HL-60/S4 treated with retinoic acid at 250 ng/mL for 4 days and 3 days (cell line): Measurements from ENCODE around the gene TSPAN32.
"Not testable (repeated sequence)": the region's sequence is repeated elsewhere in the genome, so short reads cannot be mapped to it uniquely, and the experiment has no call there.

Source experiments
- in situ Hi-C: fragments of 300-500 bp; cut with MboI; formaldehyde crosslinking; loops from 2 replicates; pipeline ENCODE4 v1.7.0; 2022; ENCODE audit warnings: low sequenced_read_pairs

The TSPAN32 gene

DNA sequence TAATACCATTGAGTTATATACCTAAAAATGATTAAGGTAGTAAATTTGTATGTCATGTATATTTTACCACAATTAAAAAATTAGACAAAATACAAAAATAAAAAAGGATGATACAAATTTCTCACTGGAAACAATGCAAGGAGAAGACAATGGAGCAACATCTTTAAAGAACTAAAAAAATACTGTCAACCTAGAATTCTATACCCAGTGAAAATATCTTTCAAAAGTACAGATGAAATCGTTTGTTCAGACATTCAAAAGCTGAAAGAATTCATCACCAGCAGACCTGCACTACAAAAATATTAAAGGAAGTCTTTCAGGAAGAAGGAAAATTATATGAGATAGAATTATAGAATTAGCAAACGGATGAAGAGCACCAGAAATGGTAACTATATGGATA, 21.6 kb upstream of the TSPAN32 start:
- in situ Hi-C loops: no loop called here

DNA sequence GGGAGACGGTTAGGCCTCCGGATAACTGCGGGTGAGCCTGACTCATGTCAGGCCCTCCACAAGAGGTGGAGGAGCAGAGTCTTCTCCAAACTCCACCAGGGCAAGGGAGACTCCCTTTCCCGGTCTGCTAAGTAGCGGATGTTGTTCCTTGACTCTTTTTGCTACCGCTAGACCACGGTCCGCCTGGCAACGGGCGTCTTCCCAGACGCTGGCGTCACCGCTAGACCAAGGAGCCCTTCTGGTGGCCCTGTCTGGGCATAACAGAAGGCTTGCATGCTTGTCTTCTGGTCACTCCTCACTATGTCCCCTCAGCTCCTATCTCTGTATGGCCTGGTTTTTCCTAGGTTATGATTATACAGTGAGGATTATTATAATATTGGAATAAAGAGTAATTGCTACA, 15.5 kb upstream of the TSPAN32 start:
- in situ Hi-C loops: not testable (repeated sequence)

DNA sequence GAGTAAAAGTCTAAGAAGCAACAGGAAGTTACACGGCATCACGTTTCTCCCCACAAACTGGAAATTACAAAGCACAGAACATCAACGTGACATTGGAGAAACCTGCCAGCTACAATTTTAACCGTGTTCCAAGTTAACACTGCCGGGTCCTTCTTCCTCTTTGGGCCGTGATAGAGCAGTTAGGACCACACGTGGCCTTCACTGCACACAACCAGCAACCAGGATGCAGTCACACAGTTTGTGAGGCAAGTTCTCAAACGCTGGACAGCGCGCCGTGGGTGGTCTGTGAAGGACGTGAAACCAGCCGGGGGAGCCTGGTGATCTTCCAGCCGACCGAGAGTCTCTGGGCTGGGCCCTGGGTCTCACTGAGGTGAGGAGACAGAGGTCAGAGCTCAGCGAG, 14.7 kb upstream of the TSPAN32 start:
- in situ Hi-C loops: no loop called here

DNA sequence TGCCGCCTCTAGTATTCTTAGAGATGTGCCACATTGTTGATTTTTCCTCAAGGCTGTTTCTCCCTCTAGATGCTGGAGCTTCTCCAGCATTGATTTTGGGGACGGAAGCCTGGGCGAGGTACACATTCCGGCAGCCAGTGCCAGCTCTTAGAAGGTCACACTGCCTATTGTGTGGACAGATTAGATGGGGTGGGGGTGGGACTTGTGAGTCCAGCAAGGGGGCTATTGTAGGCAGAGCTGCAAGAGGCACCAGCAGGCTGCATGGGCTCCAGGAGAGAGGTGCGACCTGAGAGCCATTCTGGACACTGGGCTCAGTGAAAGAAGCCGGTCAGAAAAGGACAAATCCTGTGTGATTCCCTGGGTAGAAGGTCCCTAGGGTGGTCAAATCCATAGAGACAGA, 12.5 kb upstream of the TSPAN32 start:
- in situ Hi-C loops: no loop called here

DNA sequence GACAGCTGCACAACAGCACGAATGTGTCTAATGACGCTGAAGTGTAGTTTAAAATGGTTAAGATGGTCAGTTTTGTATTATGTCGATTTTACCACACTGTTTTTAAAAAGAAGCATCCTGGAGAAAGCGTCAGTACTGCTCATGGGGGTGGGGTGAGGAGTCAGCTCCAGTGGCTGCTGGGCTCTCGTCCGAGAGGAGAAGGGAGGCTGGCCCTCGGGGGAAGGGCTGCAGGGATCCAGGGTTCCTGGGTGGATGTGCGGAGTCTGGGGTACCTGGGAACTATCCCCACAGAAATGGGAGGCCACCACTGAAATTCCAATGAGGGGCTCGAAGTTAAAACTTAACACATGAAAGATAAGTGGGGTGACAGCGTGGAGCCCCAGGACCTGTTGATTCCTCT, 12.0 kb upstream of the TSPAN32 start:
- in situ Hi-C loops: no loop called here

DNA sequence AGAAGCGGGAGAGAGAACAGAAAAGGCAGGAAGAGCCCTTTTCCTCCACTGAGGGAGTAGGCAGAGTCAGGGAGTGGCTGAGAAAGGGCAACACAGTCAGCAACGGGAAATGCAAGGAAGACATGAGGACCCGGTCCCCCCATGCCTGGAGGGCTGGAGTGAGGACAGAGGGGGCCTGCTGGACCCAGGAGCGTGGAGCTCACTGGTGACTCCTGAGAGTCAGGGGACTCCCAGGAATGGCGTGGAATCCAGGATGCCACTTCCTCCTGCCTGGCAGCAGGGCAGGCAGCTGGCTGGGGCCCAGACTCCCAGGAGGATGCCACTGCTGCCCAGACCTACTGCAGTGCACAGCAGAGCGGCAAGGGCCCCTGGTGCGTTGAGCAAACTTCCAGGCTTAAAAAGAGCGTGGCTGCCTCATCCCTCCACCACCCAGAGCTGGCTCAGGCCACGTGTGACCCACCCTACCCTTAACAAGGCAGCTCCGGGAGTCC, 11.4 kb upstream of the TSPAN32 start:
- in situ Hi-C loops: no loop called here

DNA sequence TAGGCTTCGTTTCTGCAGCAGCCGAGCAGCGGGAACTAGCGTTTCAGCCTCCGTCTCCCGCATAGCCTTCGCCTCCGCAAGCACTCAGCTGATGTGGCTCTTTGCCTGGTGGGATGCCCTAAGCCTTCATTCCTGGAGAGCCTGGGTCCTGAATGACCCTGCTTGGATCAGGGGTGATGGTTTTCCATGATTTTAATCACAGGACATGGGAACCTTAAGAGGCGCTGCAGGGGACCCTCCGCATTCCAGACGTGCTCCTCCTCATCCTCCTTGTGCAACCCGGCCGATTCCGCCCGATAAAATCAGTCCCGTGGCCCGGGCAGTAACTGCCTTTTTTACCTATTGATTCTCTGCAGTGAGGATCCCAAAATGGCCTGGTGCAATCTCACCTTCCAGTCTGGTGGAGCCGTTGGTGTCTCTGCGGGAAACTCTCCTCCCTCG, 8.3 kb upstream of the TSPAN32 start:
- in situ Hi-C loops: no loop called here

DNA sequence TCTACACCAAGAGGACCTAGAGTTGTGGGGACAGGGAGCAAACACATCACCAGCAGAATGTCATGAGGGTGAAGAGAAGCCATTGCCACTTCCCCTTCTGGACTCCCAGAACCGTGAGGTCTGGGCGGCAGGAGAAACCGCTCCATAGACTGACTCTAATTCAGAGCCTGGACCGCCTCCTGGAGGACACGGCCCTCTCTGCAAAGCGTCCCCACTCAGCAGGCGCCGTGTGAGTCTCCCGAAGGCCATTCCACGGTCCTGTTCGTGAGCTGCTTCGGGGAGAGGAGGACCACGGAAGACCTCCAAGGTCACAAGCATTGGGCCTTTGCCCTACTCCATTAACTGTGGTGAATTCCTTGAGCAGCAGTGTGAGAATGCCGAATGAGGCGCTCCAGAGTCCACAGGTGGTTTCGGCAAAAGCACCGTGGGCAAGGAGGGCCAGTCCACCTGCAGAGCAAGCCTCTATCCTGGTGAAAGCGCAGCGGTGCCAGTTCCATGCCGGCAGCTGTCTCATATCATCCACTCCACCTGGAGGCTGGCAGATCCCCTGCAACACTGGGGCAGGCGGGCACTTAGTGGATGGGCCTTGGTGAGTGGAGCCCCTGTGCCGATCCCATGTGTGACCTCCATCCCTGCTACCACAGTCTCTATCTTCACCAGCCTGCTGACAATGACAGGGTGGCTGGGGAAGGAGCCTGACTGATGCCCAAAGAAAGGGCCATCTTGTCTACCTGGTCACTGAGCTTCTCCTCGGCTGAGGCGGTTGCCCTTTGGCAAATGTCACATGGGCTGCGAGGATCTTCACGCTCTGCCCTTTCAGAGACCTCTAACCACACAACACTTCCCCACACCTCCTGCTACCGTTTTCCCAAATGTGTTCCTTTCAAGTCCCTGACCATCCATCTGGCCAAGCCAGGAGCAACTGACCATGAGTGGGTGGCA, 7.6 kb upstream of the TSPAN32 start:
- in situ Hi-C loops: no loop called here

DNA sequence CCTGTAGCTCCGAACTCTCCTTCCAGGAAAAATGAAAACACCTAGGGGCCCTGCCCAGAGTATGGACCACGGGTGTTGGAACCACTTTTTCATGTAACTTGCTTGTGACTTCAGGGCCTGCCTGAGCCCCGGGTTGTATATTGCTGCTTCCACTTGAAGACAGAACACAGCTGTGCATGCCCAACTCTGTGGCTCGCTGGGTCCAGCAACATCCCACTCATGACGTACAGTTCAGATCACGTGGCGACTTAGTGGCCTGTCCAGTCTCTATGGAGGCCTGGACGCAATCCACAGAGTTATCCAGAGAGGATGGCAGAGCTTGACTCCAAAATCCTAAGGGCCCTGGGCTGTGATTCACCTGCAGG, 6.9 kb upstream of the TSPAN32 start:
- in situ Hi-C loops: no loop called here

DNA sequence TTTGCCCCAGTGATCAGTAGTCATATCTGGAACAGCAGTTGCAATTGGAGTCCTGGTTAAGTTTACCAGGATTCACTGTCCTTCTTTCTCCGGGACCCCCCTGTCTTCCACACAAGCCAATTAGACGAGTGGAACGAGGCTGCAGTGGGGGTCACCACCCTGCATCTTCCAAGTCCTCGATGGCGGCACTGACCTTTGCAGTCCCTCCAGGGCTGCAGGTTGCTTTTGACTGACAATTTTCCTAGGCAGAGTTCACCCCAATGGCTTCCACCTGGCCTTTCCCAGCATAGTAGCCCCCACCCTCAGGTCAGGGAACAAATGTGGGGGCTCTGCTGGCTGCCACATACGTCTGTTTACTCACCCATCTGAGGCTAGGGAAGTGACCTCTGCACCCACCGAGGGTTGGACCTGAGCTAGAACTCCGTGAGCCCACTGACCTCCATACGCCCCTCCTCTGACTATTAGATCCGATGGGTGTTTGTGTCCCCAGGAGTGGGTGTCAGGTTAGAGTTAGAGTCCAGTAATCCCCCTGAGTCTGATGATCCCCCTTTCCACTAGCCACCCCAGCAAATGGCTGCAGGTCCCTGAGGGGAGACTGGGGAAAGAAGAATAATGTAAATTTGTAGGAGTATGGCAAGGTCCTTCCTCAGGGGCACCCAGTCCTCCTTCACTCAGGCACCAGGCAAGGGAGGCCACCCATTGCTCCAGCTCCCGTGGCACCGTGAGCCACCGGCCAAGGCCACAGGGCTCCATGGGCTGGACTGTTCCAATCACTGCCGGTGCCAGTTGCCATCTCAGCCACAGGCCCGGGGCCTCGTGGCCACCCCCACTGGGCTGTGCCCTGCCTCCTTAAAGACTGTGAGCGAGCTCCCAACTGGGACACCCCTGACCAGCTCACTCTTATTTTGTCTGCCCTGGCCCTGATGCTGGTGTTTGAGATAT, 5.6 kb upstream of the TSPAN32 start:
- in situ Hi-C loops: no loop called here

DNA sequence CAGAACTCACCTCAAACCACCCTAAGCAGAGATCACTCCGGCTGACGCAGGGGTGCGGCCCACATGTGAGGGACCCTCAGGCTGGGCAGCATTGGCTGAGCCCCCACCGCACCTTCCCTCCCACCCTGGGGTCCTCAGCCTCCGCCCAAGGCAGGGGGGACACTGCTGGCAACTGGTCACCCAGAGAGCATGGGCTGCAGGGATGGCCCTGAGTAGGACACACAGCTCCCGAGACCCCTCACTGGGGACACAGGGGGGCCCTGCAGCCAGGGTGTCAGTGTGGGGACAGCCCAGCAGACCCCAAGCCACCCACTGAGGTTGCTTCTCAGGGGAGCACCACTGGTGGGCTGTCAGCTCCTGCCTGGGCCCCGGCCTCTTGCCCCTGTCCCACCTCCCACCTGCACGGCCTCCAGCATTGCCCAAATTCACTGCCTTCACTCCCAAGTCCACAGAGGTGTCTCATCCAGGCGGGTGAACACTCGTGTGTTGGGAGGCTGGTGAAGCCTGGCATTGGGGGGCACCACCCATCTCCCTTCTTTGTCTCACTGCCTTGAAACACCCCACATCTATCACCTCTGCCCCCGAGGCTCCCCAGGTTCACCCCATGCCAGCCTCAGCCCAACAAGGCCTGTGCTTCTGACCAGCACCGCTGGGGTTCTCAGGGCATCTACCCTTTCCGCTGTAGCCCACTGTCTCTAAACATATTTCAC, 4.7 kb upstream of the TSPAN32 start:
- in situ Hi-C loops: no loop called here

DNA sequence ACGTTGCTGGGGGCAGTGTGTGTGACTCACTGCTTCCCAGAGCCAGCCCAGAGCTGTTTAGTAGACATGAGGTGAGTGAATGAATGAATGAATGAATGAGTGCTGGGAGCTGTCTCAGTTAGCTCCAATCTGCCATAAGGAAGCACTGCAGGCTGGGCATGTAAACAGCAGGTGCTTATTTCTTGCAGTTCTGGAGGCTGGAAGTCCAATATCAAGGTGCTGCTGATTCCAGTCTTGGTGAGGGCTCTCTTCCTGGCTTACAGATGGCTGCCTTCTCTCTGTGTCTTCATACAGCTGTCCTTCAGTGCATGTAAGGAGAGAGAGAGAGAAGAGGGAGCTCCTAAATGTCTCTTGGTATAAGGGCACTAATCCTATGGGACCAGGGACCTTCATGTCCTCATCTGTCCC, 4.2 kb upstream of the TSPAN32 start:
- in situ Hi-C loops: no loop called here

DNA sequence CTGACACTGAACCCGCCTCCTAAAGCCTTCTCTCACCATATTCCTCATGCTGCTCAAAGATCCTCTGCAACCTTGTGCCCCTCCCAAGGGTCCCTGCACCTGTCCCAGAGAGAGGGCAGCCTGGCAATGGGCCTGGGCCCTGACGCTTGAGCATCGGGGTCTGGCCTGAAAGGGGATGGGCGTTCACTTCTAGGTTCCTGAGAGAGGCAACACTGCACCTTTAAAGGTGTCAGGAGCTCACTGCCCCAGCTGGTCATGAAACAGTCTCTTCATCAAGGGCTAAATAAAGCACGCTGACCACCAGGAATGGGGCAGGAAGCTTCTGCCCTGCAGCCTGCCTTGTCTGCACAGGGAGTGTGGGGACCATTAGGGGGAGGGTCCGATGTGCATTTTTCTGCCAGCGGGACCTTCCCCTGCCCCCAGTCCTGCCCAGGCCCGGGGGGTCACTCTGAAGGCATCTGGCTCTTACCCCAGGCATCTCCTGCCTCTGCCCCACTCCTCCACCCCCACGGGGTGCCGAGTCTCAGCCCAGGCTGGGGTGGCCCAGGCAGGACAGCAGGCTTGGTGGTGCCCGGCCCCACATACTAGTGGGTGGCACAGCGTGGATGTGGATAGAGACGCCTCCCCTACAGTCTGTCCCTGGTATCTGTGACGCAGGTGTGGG, 3.5 kb upstream of the TSPAN32 start:
- in situ Hi-C loops: no loop called here

DNA sequence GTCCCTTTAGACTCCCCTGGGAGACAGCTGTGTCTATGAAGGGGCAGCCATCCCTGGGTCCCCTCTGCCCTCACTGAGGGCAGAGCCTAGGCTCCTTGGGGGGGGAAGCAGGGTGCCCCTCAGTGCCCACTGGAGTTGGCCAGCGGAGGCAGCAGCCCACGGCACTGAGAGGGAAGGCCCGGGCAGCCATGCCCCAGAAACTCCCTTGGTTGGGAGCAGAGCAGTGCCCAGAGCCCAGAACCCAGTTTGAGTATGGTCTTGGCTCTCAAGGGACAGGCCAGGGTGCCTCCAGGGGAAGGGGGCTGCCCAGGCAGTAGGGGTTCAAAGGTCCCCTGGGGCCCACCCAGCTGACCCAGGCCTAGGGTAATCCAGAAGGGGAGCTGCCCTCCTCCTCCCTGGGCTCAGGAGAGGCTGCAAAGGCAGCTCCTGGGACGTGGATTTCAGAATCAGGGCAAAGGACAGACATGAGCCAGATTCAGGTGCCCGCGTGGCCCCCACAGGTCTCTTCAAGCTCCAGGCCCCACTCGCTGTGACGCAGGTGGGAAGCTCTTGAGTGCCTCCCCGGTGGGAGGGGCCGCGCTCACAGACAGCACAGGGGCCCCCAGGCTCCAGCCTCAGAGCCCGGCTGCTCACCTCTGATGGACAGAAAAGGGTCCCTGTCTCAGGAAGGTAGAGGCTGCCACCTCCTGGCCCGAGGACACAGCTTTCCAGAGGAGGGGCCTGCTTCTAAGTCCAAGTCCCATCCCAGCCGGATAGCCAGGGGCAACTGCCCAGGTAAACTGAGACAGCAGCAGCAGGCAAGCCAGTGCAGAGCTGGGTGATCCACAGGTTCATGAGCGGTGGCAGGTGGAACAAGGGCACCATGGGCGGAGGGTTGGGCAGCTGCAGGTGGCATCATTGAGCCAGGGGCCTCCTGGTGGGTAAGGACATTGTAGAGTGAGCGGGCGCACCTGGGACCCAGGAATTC, 2.7 kb upstream of the TSPAN32 start:
- in situ Hi-C loops: no loop called here

DNA sequence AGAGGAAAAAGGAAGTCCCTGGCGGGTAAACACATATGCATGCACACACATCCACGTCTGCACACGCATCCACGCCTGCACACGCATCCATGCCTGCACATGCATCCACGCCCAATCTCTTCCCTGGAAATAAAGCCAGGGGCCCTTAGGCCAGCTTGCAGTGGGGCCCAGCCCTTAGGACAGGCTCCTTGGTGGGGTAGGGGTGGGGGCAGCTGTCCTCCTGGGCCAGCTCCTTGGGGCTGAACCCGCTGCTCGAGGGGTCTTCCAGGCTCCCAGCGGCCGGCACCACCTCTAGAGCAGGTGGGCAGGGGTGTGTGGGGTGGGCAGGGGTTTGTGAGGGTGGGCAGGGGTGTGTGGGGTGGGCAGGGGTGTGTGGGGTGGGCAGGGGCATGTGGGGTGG, 2.0 kb upstream of the TSPAN32 start:
- in situ Hi-C loops: no loop called here

DNA sequence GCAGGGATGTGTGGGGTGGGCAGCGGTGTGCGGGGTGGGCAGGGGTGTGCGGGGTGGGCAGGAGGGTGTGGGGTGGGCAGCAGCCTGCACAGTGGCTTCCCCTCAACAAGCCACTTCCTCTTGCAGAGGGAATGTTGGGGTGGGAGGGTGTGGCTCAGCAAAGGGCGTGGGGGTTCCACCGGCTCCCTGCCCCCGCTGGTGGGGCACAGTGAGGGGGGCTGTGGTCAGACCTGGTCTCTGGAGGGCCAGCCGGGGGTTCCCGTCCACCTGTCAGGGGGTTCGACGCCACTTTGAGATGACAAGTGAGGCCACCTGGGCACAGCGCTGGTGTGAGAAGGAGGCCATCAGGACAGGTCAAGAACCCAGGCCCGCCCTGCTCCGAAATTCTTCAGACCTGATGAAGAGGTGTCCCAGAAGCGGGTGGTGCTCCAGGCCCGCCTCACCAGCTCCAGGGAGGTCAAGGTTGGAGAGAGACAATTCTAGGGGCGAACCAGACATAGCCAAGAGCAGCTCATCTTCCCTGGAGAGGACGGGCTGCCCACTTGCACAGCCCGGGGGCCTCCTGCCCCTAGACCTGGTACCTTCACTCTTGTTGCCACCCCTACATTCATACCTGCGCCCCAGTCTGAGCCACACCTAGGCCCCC, 1.4 kb upstream of the TSPAN32 start:
- in situ Hi-C loops: no loop called here

DNA sequence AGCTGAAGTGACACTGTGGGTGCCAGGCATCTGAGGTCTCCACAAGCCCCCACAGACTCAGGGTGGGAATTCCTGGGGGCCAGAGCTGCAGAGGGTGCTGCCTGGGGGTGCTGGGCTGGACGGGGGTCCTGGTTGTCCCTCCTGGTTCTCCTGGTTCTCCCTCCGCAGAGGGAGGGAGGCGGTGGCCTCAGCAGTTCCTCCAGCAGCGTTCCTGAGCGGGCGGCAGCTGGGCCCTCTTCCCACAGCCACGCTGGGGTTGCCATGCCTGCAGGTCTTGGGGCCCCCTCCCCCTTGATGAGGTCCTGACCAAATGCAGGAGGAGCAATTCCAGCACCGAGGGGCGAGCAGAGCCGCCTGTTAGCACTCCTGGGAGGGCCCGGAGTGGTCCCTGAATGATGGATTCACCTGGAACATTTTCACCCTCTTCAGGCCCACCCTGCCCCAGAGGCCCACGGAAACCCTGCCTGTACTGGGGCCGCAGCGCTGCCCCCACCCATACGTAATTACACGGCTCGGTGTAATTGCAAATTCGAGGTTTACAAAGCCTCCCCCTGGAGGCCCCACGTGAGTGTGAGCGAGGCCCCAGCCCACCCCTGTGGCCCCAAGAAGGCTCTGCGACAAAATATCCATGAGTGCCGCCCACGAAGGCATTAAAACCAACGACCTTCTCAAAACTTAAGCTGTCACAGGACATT, 730 bp upstream of the TSPAN32 start:
- in situ Hi-C loops: no loop called here

DNA sequence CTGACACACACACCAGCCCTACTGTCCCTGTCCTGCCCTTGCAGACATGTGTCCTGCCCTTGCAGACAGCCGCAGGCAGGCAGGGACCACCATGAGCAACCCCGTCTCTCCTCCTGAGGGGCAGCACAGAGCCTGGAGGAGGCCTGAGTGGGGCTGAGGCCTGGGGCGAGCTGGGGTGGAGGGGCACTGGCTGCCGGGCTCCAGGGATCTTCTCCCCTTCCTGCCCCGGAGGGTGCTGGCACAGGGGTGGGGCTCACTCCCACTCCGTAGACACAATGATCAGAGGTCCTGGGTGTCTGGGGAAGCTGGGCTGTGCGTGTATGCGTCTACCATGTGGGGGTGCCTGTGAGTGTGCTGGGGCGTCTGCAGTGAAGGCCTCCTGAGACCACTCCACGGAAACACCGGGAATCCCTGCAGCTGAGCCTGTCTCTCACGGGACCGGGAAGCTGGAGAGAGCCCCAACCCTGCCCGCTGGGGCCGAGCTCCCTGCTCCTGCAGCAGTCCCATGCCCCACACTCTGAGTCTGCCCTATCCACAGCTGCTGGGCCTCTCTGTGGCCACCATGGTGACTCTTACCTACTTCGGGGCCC, 588 bp downstream of the TSPAN32 start:
- in situ Hi-C loops: no loop called here
